ENCODE measurements around the gene SEC14L2. TPM values are rescaled to one million over a fixed set of nuclear protein-coding genes. Genes with fewer than 3 reads are reported as not detected.

The SEC14L2 gene
- total RNA-seq, 1 donor: 16.6 TPM

- H2AFZ ChIP-seq (ENCODE audit: low read length): no peak overlapping the region
- TF ChIP-seq CTCF (IDR thresholded peaks at IDR 0.05; ENCODE audit: extremely low read depth, low read depth, low read length): no peak
- no peak overlapping the region for H3K27ac ChIP-seq (ENCODE audit: low read depth, low read length)
- H3K4me2 ChIP-seq (ENCODE audit: insufficient read depth, low read length): no peak overlapping the region
- H4K20me1 ChIP-seq (ENCODE audit: insufficient read depth, low read length): no peaks in the 10 kb centered on the region
- H3K9me3 ChIP-seq (ENCODE audit: low read depth, low read length): no peaks in the 10 kb centered on the region
- H3K27me3 ChIP-seq (ENCODE audit: insufficient read depth, low read length): peaks cover 2% of the 10 kb centered on the region
- no peaks in the 10 kb centered on the region for H3K79me2 ChIP-seq (ENCODE audit: insufficient read depth, low read length)
- no peaks in the 10 kb centered on the region for H3K4me1 ChIP-seq (ENCODE audit: insufficient read depth, low read length)
- H3K36me3 ChIP-seq (ENCODE audit: insufficient read depth, low read length): no peaks in the 10 kb centered on the region
- no peak overlapping the region for H3K4me3 ChIP-seq (ENCODE audit: insufficient read depth, low read length)
- DNase-seq (ENCODE audit: insufficient read length, low spot score, missing footprints): no peak
Observed at GRCh38 chr22:30452861-30453260, 56.0 kb downstream of the SEC14L2 start.

- no peaks in the 10 kb centered on the region for H3K36me3 ChIP-seq (ENCODE audit: insufficient read depth, low read length)
- H2AFZ ChIP-seq (ENCODE audit: low read length): no peak overlapping the region
- H3K79me2 ChIP-seq (ENCODE audit: insufficient read depth, low read length): no peaks in the 10 kb centered on the region
- no peak for TF ChIP-seq CTCF (IDR thresholded peaks at IDR 0.05; ENCODE audit: extremely low read depth, low read depth, low read length)
- H3K4me1 ChIP-seq (ENCODE audit: insufficient read depth, low read length): no peaks in the 10 kb centered on the region
- no peak overlapping the region for H3K27ac ChIP-seq (ENCODE audit: low read depth, low read length)
- H3K4me2 ChIP-seq (ENCODE audit: insufficient read depth, low read length): no peak overlapping the region
- DNase-seq (ENCODE audit: insufficient read length, low spot score, missing footprints): no peak
- H3K9me3 ChIP-seq (ENCODE audit: low read depth, low read length): no peaks in the 10 kb centered on the region
- no peak overlapping the region for H3K4me3 ChIP-seq (ENCODE audit: insufficient read depth, low read length)
- H4K20me1 ChIP-seq (ENCODE audit: insufficient read depth, low read length): no peaks in the 10 kb centered on the region
- peaks cover 2% of the 10 kb centered on the region for H3K27me3 ChIP-seq (ENCODE audit: insufficient read depth, low read length)
Observed at GRCh38 chr22:30453731-30454510, 57.1 kb downstream of the SEC14L2 start.

GRCh38 chr22:30455075-30455840, 58.4 kb downstream of the SEC14L2 start:
- H3K9me3 ChIP-seq (ENCODE audit: low read depth, low read length): no peaks in the 10 kb centered on the region
- no peak overlapping the region for H2AFZ ChIP-seq (ENCODE audit: low read length)
- H3K4me1 ChIP-seq (ENCODE audit: insufficient read depth, low read length): no peaks in the 10 kb centered on the region
- no peak overlapping the region for H3K4me2 ChIP-seq (ENCODE audit: insufficient read depth, low read length)
- no peak for DNase-seq (ENCODE audit: insufficient read length, low spot score, missing footprints)
- no peaks in the 10 kb centered on the region for H4K20me1 ChIP-seq (ENCODE audit: insufficient read depth, low read length)
- peaks cover 2% of the 10 kb centered on the region for H3K27me3 ChIP-seq (ENCODE audit: insufficient read depth, low read length)
- TF ChIP-seq CTCF (IDR thresholded peaks at IDR 0.05; ENCODE audit: extremely low read depth, low read depth, low read length): no peak
- H3K4me3 ChIP-seq (ENCODE audit: insufficient read depth, low read length): no peak overlapping the region
- no peaks in the 10 kb centered on the region for H3K36me3 ChIP-seq (ENCODE audit: insufficient read depth, low read length)
- H3K79me2 ChIP-seq (ENCODE audit: insufficient read depth, low read length): no peaks in the 10 kb centered on the region
- no peak overlapping the region for H3K27ac ChIP-seq (ENCODE audit: low read depth, low read length)

- H4K20me1 ChIP-seq (ENCODE audit: insufficient read depth, low read length): no peaks in the 10 kb centered on the region
- H3K9me3 ChIP-seq (ENCODE audit: low read depth, low read length): no peaks in the 10 kb centered on the region
- H3K27ac ChIP-seq (ENCODE audit: low read depth, low read length): no peak overlapping the region
- peaks cover 2% of the 10 kb centered on the region for H3K27me3 ChIP-seq (ENCODE audit: insufficient read depth, low read length)
- DNase-seq (ENCODE audit: insufficient read length, low spot score, missing footprints): peak; percentile 93
- no peaks in the 10 kb centered on the region for H3K36me3 ChIP-seq (ENCODE audit: insufficient read depth, low read length)
- H3K4me2 ChIP-seq (ENCODE audit: insufficient read depth, low read length): peak overlapping the region; percentile 32
- TF ChIP-seq CTCF (IDR thresholded peaks at IDR 0.05; ENCODE audit: extremely low read depth, low read depth, low read length): no peak
- H3K4me3 ChIP-seq (ENCODE audit: insufficient read depth, low read length): no peak overlapping the region
- no peaks in the 10 kb centered on the region for H3K79me2 ChIP-seq (ENCODE audit: insufficient read depth, low read length)
- H2AFZ ChIP-seq (ENCODE audit: low read length): peak overlapping the region; percentile 14
- H3K4me1 ChIP-seq (ENCODE audit: insufficient read depth, low read length): no peaks in the 10 kb centered on the region
Observed at GRCh38 chr22:30457981-30458380, 61.2 kb downstream of the SEC14L2 start.
